GM12801 (cell line): ENCODE measurements around the gene POLK.

Experiments
- CTCF ChIP-seq: IDR thresholded peaks from one replicate; pipeline ENCODE4 v1.5.1; 2011; ENCODE audit warnings: control low read depth; ENCODE audit not compliant: insufficient read length; ENCODE audit errors: extremely low read depth

Gene POLK

GRCh38 chr5:75524591-75524990 is 12.9 kb downstream of the POLK start:
- TF ChIP-seq CTCF, result no peak

DNA sequence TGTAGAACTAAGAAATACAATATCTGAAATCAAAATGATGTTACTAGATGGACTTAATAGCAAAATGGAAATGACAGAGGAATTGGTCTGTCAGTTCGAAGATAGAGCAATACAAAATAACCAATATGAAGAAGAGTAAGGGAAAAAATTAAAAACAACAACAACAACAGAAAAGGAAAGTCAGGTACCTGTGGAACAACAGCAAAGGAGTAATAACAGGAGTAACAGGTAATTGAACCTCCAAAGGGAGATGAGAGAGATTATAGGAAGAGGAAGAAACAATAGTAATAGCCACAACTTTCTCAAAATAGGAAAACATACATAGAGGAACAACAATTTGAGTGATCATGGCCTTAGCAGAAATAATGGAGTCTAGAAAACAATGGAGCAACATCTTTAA is 13.7 kb downstream of the POLK start:
- TF ChIP-seq CTCF, result no peak

GRCh38 chr5:75526070-75526469 is 14.4 kb downstream of the POLK start:
- TF ChIP-seq CTCF, result no peak

- TF ChIP-seq CTCF, result no peak
Observed at GRCh38 chr5:75529185-75529584, 17.5 kb downstream of the POLK start.

- TF ChIP-seq CTCF, result no peak
Observed at GRCh38 chr5:75532190-75532589, 20.5 kb downstream of the POLK start.

DNA sequence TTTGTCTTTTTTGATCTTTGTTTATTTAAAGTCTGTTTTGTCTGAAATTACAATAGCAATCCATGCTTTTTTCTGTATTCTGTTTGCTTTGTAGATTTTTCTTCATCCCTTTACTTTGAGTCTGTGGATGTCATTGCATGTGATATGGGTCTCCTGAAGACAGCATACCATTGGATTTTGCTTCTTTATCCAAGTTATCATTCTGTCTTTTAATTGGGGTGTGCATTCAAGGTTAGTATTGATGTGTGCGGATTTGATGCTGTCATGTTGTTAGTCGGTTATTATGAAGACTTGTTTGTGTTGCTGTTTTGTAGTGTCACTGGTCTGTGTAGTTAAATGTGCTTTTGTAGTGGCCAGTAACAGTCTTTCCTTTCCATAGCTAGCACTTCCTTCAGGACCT is 23.0 kb downstream of the POLK start:
- TF ChIP-seq CTCF, result no peak

GRCh38 chr5:75536147-75536546 is 24.5 kb downstream of the POLK start:
- no peak for TF ChIP-seq CTCF
